Right ventricle myocardium superior (tissue), 1 donor: Measurements from ENCODE around the gene SLC12A8. TPM values are rescaled to one million over a fixed set of nuclear protein-coding genes. Genes with fewer than 3 reads are reported as not detected.

Experiments
- ATAC-seq: fragments of 200-7000 bp; cut with Tn5 transposase; one replicate; pipeline ENCODE4 v1.9.1; 2020; ENCODE audit warnings: mild to moderate bottlenecking; ENCODE audit not compliant: poor library complexity
- DNase-seq: peaks from one replicate; pipeline ENCODE4 v3.0.0-alpha.2; 2020
- intact Hi-C: fragments of 100-400 bp; cut with DNase I; formaldehyde crosslinking; loops from one replicate; pipeline ENCODE4 v1.11.2; 2022
- total RNA-seq: library from RNA; stranded (reverse); fragmentation: NEBNext Ultra II Directional; extraction: Animal tissue kit (Norgen Biotek cat#: 25700); gene quantifications from one replicate; pipeline ENCODE4 v1.2.1, GENCODE V29; 2021
- donor health status: DM: no; HTN: yes; CAD: no; lungs with severe emphysema.

SLC12A8 gene
- total RNA-seq, 1 donor from 2014 or later: 0.30 TPM

GRCh38 chr3:125163739-125164601 is 48.6 kb downstream of the SLC12A8 start:
- intact Hi-C loops: loop anchor here (5.0 kb wide), 1 partner anchor 167 kb away; no protein-coding TSS in a partner anchor
- peak; percentile 60 for DNase-seq
- ATAC-seq: peak; percentile 43

DNA sequence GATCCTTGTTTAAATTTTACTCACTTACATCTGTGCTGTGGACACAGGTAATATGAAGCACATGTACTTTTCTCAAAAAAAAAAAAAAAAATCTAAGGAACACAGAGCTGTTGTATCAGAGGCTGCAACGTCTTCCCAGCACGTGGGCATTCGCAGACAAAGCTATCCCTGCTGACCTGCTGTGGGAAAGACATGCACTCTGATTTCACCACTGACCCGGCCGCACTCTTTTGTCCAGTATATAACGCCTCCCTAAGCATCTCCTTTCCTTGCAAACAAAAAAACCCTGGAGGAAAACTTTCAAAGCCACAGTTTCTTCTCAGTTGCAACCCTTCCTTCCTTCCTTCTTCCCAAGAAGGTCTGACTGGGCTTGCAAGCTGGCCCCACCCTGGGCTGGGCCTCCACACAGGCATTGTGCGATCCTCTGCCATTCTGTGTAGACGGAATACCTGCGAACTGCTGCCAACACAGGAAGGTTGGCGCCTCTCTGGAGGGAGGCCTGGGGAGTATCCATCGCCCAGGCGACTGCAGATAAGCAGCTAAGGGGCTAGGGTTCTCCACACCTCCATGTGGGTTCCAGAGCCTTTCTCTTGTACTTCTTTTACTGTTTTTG is 50.8 kb downstream of the SLC12A8 start:
- ATAC-seq (peak; percentile 27), DNase-seq (peak; percentile 58)
- intact Hi-C loops: loop anchor here (5.0 kb wide), 1 partner anchor 164 kb away; no protein-coding TSS in a partner anchor

DNA sequence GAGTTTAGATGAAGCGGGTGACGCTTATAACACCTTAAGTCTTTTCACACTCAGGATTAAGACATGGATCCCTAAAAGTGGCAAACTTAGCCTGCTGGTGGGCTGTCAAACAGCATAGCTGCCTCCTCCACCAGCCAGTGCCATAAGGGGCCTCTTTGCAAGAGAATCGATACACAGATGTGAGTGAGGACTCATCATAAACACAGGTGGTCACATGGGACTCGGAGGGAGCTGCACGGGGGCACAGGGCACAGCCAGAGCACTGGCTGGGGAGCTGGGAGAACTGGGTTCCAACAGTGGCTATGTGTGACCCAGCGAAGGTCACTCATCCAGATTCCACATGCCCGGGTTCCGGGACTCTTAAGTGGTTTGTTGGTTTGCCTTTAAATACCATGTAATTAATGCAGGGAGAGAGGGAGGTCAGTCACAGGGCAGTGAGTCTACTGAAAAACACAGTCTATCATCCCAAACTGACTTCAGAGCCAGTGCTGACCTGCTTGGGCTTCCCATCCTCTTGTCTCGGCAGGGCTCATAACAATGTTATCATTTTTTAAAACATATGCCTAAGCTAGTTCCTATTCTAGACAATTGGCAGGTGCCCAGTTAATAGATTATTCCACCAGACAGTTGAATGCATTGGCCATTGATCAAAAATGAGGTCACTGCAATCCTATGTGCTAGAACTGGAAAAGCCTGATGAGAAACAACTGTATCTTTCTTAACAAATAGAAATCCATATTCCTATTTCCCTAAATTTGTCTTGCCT is 51.8 kb downstream of the SLC12A8 start:
- no peak for ATAC-seq

DNA sequence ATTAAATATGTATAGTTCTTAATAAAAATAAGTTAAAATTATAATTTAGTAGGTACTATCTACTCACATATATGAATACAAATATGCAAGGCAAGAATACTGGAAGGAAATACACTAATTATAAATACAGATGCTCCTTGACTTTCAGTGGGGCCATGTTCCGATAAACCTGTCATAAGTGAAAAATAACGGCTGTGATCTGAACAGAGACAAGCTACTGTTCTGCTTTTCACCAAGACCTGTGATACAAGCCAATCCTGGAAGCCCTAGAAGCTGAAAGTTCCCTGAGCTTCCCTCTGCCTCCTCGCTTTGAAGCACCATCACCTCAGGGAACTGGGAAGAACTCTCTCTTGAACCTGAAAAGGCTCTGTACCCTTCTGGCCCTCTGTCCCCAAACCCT is 55.4 kb downstream of the SLC12A8 start:
- intact Hi-C loops: no loop called here
- ATAC-seq (no peak), DNase-seq (no peak)

More for the DNA sequence above, 51.8 kb downstream of the SLC12A8 start:
- intact Hi-C loops: loop anchor here (5.0 kb wide), 1 partner anchor 163 kb away; no protein-coding TSS in a partner anchor
- DNase-seq: no peak

DNA sequence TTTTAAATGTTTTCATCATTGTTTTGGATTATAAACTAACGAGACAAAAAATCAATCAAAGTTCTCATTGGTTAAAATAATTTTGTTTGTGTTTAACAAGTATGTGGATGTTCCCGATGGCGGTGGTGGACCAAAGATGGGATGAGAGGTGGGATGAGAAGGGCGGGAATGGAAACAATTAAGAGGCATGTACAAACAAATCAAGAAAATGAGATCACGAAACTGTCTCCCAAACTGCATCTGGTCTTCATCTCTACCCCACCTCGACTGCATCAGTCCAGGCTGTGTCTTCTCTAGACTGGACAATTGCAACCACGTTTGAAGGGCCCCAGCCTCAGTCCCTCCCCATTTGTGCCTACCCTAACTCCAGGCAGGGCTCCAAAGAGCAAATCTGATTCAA is 56.1 kb downstream of the SLC12A8 start:
- no peak for DNase-seq
- intact Hi-C loops: no loop called here

DNA sequence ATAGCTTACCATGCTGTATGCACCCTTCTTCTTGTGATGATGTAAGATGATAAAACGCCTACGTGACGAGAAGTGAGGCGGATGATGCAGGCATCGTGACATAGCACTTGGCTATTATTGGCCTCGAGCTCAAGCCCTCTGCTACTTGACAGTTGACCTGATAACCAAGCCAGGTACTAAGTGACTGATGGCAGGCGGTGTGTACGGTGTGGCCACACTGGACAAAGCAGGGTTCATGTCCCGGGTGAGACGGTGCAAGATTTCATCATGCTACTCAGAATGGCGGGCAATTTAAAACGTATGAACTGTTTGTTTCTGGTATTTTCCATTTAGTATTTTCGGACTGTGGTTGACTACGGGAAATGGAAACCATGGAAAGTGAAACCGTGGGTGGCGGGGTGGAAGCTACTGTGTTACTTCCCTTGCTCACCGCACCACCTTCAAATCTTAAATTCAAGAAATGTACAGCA is 57.7 kb downstream of the SLC12A8 start:
- ATAC-seq (peak; percentile 30), DNase-seq (no peak)
- intact Hi-C loops: no loop called here

More for the DNA sequence above, 56.1 kb downstream of the SLC12A8 start:
- no peak for ATAC-seq

GRCh38 chr3:125154110-125154509 is 58.4 kb downstream of the SLC12A8 start:
- DNase-seq (no peak), ATAC-seq (no peak)
- intact Hi-C loops: no loop called here

DNA sequence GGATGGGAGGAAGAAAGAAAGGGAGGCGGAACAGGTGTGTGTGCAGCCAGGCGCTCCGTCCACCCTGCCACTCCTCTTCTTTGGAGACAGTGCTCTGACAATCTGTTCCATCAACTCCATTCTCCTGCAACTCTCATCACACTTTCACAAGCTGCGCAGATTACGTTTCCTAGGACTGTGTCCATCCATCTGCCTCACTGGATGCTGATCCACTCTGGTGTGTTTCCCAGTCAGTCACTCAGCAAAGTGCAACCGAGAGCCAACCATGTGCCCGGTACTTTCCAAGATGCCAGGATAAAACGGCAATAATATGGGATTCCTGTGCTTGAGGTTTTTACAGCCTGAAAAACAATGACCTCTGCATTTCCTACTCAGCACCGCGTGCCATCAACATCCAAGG is 59.6 kb downstream of the SLC12A8 start:
- no peak for DNase-seq
- intact Hi-C loops: no loop called here

DNA sequence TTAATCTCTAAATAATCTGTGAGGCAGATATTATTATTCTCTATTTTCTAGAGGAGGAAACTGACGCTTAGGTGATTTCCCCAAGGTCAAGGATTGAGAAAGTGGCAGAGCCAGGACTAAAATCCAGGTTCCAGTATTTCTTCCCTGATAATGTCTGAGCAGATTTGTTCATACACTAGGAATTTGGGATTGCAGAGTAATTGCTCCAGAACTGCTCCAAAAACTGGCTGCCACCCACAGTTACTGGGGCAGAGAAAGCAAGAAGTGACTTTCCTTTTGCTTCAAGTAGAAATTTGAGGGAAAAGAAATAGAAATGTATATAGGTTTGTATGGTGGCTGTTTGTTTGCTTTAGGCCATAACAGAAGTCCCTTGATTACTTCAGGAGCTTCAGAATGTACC is 60.6 kb downstream of the SLC12A8 start:
- intact Hi-C loops: no loop called here
- ATAC-seq: no peak
- no peak for DNase-seq

More for the DNA sequence above, 59.6 kb downstream of the SLC12A8 start:
- no peak for ATAC-seq

- ATAC-seq (no peak), DNase-seq (no peak)
- intact Hi-C loops: no loop called here
Observed at GRCh38 chr3:125151442-125151817, 61.1 kb downstream of the SLC12A8 start.

DNA sequence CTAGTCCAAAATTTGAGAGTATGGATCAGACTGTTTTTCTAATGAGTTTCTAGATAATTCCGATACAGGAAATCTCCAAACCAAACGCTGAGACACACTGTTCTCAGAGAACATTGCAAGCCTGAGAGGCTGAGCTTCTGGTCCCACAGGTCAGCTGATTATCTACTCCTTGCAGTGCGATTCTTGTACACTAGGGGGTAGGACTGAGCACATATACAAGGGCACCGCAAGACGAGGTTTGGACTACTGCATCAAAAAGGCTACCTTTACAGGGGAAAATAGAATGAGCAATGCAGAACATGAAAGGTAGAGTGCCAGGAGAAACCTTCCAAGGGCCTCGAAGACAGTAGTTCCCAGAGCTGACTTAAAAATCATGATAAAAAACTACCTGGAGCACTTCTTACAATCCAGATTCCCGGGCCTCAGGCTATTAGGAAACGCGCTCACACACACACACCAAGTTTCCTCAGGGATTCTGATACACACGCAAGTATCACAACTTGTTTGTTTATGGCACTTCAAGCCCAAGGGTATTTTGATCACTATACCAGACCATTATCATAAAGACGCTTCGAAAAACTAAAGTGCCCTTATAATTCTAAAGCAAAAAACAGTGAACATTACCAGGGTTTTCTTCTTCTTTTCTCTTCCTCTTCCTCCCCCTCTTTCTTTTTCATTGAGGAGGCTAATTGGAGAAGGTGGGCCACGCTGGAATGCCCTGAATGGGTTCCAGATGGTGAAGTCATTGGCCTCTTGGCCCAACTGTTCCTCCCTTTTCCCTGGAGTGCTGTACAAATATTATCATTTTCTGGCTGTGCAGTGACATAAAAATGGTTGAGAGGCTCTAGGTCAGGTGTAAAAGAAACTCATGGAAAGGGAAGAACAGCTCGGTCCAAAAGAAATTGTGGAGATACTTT is 61.8 kb downstream of the SLC12A8 start:
- DNase-seq (no peak), ATAC-seq (no peak)
- intact Hi-C loops: no loop called here

GRCh38 chr3:125149462-125149861 is 63.1 kb downstream of the SLC12A8 start:
- intact Hi-C loops: no loop called here
- ATAC-seq: no peak

GRCh38 chr3:125148836-125149235 is 63.7 kb downstream of the SLC12A8 start:
- DNase-seq (peak; percentile 80), ATAC-seq (peak; percentile 54)
- intact Hi-C loops: no loop called here

More at GRCh38 chr3:125149462-125149861, 63.1 kb downstream of the SLC12A8 start:
- no peak for DNase-seq

DNA sequence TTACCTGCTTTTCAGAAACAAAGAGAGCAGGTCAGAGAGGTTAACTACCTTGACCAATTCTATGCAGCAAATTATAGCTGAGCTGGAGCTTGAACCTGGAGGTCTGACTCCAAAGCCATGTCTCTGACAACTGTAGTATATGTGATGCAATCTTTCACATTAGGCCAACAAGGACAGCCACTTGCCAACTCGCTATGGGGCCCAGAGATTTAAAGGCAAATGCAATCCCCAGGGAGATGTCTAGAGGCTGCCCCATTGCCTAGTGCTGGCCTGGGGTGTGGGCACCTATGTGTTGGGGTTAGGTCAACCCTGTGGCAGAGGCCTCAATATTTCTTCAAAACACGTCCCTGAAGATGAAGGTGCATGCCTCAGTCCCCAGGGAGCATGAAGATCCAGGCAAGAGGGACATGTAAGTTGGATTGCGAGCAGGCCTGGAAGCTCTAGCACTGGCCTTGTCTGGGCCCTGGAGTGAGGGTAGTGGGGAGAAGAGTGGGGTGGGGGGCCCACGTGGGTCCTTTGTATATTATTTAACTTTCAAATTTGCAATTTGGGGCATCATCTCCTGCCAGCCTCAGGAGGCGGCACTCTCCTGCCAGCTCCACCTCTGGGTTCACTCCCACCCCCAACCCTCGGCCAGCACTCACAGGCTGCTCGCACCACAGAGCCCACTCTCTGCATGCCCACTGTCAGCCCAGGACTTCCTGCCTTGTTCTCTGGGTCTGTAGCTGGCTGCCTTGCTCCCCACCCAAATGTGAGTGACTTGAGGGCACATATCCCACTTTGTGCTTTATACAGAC is 64.3 kb downstream of the SLC12A8 start:
- intact Hi-C loops: no loop called here

DNA sequence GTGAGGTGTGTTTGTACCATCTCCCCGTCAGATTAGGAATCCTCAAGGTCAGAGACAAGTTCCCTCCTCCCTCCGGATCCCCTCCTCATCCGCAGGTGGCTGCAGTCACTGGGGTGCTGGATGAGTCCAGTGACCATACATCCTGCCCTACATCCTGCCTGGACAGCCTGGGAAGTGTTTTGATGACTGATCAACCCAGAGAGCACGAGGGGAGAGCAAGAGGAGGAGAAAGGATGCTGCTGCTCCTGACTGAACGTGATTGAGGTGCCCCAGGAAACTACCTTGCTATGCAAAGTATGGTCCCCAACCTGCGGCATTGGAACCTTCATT is 65.1 kb downstream of the SLC12A8 start:
- DNase-seq: no peak
- ATAC-seq: peak; percentile 4
- intact Hi-C loops: no loop called here

More for the DNA sequence above, 64.3 kb downstream of the SLC12A8 start:
- no peak for ATAC-seq
- no peak for DNase-seq

GRCh38 chr3:125146626-125147490 is 65.7 kb downstream of the SLC12A8 start:
- intact Hi-C loops: no loop called here
- peak; percentile 73 for DNase-seq
- peak; percentile 78 for ATAC-seq
